Activated CD8-positive, alpha-beta T cell treated with anti-CD3 and anti-CD28 coated beads, Interleukin-2, amount 10 ng/mL, durations not matched to agents 7 days and 5 days (primary cell): ENCODE measurements around the gene IL6. TPM values are rescaled to one million over a fixed set of nuclear protein-coding genes. Genes with fewer than 3 reads are reported as not detected.
"Not testable (repeated sequence)": the region's sequence is repeated elsewhere in the genome, so short reads cannot be mapped to it uniquely, and the experiment has no call there.

Experiments
- ATAC-seq: fragments of 150-1000 bp; cut with Tn5 transposase; one replicate; pipeline ENCODE4 v1.10.0; 2021; ENCODE audit warnings: moderate library complexity
- CTCF ChIA-PET: fragments of 350-600 bp; sonication (Branson Sonifier 250); formaldehyde crosslinking; loops from one replicate; lab custom pipeline; 2021; ENCODE audit warnings: antibody characterized with exemption; lab: Charles Lee
- POLR2A ChIA-PET: fragments of 350-600 bp; sonication (Branson Sonifier 250); formaldehyde crosslinking; loops from one replicate; lab custom pipeline; 2021; ENCODE audit warnings: antibody characterized with exemption; lab: Charles Lee
- DNase-seq: peaks from one replicate; pipeline ENCODE4 v3.0.0-alpha.2; 2020
- H3K27ac Mint-ChIP-seq: one replicate; pipeline ENCODE4 v1.8.0; 2021; ENCODE audit warnings: mild to moderate bottlenecking, mixed read lengths
- H3K27me3 Mint-ChIP-seq: one replicate; pipeline ENCODE4 v1.8.0; 2021; ENCODE audit warnings: low read depth, mixed read lengths
- H3K36me3 Mint-ChIP-seq: one replicate; pipeline ENCODE4 v1.8.0; 2021; ENCODE audit warnings: low read depth, mixed read lengths
- H3K4me1 Mint-ChIP-seq: one replicate; pipeline ENCODE4 v1.8.0; 2021; ENCODE audit warnings: low read depth, mixed read lengths
- H3K4me3 Mint-ChIP-seq: one replicate; pipeline ENCODE4 v1.8.0; 2021; ENCODE audit warnings: mild to moderate bottlenecking, mixed read lengths
- H3K9me3 Mint-ChIP-seq: one replicate; pipeline ENCODE4 v1.8.0; 2022; ENCODE audit warnings: mixed read lengths; ENCODE audit not compliant: insufficient read depth
- total RNA-seq, 2 experiments: library from RNA; stranded (reverse); gene quantifications; one replicate each; pipeline ENCODE4 v1.2.3, GENCODE V29; 2021

The IL6 gene
- total RNA-seq, 2 experiments from 2014 or later = 0.65 TPM; not detected in 1

DNA sequence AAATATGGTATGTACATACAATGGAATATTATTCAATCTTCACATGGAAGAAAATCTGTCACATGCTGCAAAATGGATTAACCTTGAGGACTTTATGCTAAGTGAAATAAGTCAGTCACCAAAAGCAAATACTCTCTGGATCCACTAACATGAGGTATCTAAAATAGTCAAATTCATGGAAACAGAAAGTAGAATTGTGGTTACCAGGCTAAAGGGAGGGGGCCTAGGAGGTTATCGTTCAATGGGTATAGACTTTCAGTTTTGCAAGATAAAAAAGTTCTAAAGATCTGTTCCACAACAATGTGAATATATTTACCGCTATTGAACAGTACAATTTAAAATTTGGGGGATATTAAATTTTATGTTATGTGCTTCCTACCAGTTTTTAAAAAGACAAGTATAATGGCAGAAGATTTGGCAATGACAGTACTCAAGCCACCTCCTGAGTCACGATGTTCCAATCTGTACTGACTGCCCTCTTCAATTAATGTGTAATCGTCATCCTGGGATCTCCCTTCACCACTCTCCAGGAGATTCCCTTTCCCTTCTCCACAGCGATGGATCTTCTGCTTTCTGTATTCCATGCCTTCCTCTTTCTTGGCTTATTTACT is 32.3 kb upstream of the IL6 start:
- CTCF ChIA-PET = interaction anchor here (2.3 kb wide), 1 partner anchor 30 kb away, joined by 9 read pairs; no protein-coding TSS in a partner anchor
- ATAC-seq = peak; percentile 82
- POLR2A ChIA-PET = no interaction called here
- Mint-ChIP-seq H3K36me3 (peaks cover 22% of the 10 kb centered on the region), H3K27ac (peak overlapping the region; percentile 47), H3K4me1 (peaks cover 64% of the 10 kb centered on the region), H3K9me3 (peaks cover 7% of the 10 kb centered on the region), H3K27me3 (peaks cover 15% of the 10 kb centered on the region), H3K4me3 (peak overlapping the region; percentile 31)
- DNase-seq = peak; percentile 33

DNA sequence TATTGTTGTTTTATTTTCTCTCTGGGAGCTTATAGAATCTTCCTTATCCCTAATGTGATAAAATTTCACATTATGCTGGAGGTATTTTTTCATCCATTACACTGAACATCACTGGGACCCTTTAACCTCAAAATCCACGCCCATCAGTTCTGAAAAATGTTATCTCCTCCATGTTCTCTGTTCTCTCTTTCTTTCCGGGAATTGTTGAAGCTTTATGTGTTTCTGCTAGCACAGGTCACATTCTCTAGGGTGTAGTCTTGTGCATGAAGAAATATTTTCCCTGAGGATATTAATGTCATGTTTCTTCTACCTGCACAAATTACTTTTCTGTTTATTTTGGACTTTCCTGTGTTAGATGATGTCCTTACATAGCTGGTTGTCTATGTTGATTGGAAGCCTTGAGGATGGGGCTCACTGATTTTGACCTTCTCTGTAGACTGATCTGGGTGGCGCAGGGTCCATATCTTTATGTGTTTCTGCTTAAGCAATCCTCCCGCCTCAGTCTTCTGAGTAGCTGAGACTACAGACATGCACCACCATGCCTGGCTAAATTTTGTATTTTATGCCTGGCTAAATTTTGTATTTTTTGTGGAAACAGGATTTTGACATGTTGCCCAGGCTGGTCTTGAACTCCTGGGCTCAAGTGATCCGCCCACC is 31.4 kb upstream of the IL6 start:
- H3K27ac Mint-ChIP-seq = peak overlapping the region; percentile 35
- POLR2A ChIA-PET = no interaction called here
- no peak for DNase-seq
- peaks cover 22% of the 10 kb centered on the region for H3K36me3 Mint-ChIP-seq
- H3K4me3 Mint-ChIP-seq = no peak overlapping the region
- CTCF ChIA-PET = interaction anchor here (2.3 to 3.1 kb wide), 2 partner anchors 29 to 32 kb away, joined by 9 to 15 read pairs; partner anchors contain the start of gene IL6
- peaks cover 68% of the 10 kb centered on the region for H3K4me1 Mint-ChIP-seq
- no peak for ATAC-seq
- H3K27me3 Mint-ChIP-seq = peaks cover 6% of the 10 kb centered on the region
- peaks cover 7% of the 10 kb centered on the region for H3K9me3 Mint-ChIP-seq

DNA sequence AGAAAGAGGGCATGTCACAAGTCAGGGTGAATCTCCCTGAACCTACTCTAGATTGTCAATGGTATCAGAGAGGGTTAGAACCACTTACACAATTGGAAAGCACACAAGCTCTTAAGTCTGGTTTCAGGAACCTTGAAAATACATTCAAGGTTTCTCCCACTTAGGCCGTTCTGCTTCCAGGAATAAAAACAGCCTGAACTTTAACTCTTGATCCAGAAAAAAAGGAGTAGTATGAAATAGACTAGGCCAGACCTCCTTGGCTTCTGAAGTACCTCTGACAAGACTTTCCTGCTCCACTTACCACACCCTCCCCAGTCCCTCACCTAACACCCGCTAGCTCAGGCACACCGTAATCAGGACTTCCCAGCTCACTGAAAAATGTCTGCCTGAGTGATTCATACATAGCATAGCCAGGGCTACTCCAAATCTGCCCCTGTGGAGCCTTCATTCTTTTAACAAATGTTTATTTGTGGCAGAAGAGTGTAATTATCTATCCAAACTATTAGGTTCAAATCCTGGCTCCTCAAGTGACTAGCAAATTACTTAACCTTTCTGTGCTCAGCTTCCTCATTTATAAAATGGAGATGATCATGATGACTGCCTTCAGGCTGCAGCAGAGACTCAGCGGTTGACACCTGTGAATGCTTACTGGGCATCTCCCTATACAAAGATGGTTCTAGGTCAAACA is 30.3 kb upstream of the IL6 start:
- POLR2A ChIA-PET = interaction anchor here (1.2 kb wide), 1 partner anchor 25 kb away, joined by 3 read pairs; no protein-coding TSS in a partner anchor
- ATAC-seq = no peak
- peak overlapping the region; percentile 28 for H3K27ac Mint-ChIP-seq

DNA sequence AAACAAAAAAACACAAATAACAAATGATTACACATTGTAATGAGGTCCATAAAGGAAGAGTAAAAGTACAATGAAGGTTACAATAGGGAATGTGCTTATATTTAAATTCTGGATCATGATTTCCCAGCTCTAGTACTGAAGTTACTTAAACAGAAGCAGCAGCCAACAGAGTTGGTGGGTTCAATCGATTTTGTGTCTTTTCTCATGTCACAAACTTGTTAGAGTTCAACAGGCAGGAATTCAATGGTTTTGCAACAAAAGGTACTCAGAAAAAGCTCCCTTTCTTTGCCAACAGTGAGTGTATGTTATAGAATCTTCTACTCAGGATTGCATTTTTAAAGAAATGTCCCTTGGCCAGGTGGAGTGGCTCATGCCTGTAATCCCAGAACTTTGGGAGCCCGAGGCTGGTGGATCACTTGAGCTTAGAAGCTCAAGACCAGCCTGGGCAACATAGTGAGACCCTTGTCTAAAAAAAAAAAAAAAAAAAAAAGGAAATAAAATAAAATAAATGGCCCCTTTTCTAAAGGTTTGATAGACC is 29.6 kb upstream of the IL6 start:
- CTCF ChIA-PET = interaction anchor here (0.8 to 3.1 kb wide), 3 partner anchors 10 to 30 kb away, joined by 3 to 15 read pairs (median 9); partner anchors contain the start of gene IL6
- H3K36me3 Mint-ChIP-seq = peaks cover 20% of the 10 kb centered on the region
- peaks cover 77% of the 10 kb centered on the region for H3K4me1 Mint-ChIP-seq
- H3K4me3 Mint-ChIP-seq = no peak overlapping the region
- POLR2A ChIA-PET = interaction anchor here (1.2 kb wide), 1 partner anchor 26 kb away, joined by 3 read pairs; no protein-coding TSS in a partner anchor
- H3K27me3 Mint-ChIP-seq = peaks cover 3% of the 10 kb centered on the region
- peak overlapping the region; percentile 0 for H3K27ac Mint-ChIP-seq
- DNase-seq (no peak), ATAC-seq (no peak)
- peaks cover 7% of the 10 kb centered on the region for H3K9me3 Mint-ChIP-seq

More for the DNA sequence above, 30.3 kb upstream of the IL6 start:
- H3K9me3 Mint-ChIP-seq = peaks cover 7% of the 10 kb centered on the region
- no peak for DNase-seq
- peaks cover 20% of the 10 kb centered on the region for H3K36me3 Mint-ChIP-seq
- peaks cover 77% of the 10 kb centered on the region for H3K4me1 Mint-ChIP-seq
- no peak overlapping the region for H3K4me3 Mint-ChIP-seq
- CTCF ChIA-PET = interaction anchor here (0.8 to 3.1 kb wide), 4 partner anchors 10 to 31 kb away, joined by 3 to 15 read pairs (median 6); partner anchors contain the start of gene IL6
- peaks cover 3% of the 10 kb centered on the region for H3K27me3 Mint-ChIP-seq

DNA sequence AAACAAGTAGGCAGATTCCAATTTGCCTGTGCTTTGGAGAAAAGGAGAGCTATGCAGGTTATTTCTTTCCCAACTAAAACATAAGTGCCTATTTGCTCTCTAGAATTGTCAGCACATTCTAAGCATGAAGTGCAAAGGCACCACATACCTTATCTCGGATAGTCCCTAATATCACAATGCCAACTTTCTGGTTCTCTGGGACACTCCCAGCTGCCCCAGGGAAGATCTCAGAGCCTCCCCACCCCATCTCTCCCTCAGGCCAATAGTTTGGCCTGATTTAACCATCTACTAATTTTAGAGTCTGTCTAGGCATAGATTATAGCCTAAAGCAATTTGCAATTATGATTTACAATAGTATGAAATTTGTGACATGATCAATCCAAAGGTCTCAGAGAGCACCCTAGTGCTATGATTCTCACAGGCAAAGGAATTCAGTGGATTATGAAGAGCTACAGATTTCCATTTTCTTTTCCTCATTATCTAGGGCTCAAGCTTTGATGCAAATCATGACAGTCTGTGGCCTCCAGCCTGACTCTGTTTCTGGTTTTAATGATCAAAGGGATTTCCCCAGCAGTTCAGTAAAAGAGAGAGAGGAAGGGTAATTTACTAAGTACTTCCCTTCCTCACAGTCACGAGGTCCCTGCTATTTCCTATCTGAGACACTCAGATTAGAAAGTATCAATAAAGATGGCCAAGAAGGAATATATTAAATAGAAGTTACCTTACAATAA is 29.0 kb upstream of the IL6 start:
- POLR2A ChIA-PET = no interaction called here
- ATAC-seq (peak; percentile 64), DNase-seq (peak; percentile 36)
- H3K4me3 Mint-ChIP-seq = peak overlapping the region; percentile 0
- CTCF ChIA-PET = interaction anchor here (3.1 kb wide), 1 partner anchor 30 kb away, joined by 15 read pairs; the partner anchor contains the start of gene IL6
- H3K27ac Mint-ChIP-seq = peak overlapping the region; percentile 77
- H3K9me3 Mint-ChIP-seq = peaks cover 7% of the 10 kb centered on the region
- H3K27me3 Mint-ChIP-seq = no peaks in the 10 kb centered on the region
- peaks cover 79% of the 10 kb centered on the region for H3K4me1 Mint-ChIP-seq
- peaks cover 20% of the 10 kb centered on the region for H3K36me3 Mint-ChIP-seq

DNA sequence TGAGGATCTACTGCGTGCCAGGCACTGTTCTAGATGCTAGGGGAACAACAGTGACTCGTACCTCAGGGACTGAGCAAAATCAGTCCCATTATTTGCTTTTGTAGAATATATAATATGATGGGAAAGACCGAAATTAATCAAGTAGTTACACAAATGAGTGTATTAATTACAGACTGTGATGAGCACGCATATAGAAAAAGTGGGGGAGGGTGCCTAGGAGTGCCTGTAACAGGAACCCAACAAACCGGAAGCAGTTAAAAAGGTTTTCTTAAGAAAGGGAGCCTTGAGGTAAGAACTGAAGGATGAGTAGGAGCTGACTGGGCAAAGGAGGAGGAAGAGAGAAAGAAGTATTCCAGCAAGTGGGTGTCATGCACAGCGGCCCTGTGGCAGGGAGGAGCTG is 28.2 kb upstream of the IL6 start:
- peaks cover 73% of the 10 kb centered on the region for H3K4me1 Mint-ChIP-seq

DNA sequence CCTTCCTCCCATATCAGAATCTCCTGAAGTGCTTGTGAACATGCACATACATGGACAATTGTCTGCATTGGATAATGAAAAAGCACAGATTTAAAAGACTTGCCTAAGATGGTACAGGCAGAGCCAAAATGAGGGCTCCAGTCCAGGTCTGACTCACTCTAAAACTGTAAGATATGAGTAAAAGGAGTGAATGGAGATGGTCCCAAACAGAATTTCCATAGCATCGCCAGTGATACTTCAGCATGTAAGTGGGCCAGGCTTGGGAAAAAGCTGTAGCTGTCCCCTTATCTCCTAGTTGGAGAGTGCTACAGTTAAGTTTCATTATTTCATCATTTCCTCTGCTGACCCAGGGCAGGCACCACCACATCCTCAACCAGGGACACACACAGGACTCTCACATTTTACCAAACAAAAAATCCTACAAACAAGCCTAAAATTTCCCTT is 26.4 kb upstream of the IL6 start:
- CTCF ChIA-PET = interaction anchor here (0.7 to 1.7 kb wide), 5 partner anchors 25 to 757 kb away, joined by 3 to 5 read pairs (median 3); no protein-coding TSS in a partner anchor
- H3K4me1 Mint-ChIP-seq = peaks cover 56% of the 10 kb centered on the region
- H3K36me3 Mint-ChIP-seq = peaks cover 7% of the 10 kb centered on the region
- H3K27me3 Mint-ChIP-seq = peaks cover 5% of the 10 kb centered on the region
- H3K9me3 Mint-ChIP-seq = no peaks in the 10 kb centered on the region
- POLR2A ChIA-PET = interaction anchor here (1.5 kb wide), 1 partner anchor 22 kb away, joined by 3 read pairs; no protein-coding TSS in a partner anchor
- H3K27ac Mint-ChIP-seq = peak overlapping the region; percentile 70
- no peak overlapping the region for H3K4me3 Mint-ChIP-seq
- peak; percentile 38 for ATAC-seq
- DNase-seq = no peak

More for the DNA sequence above, 28.2 kb upstream of the IL6 start:
- Mint-ChIP-seq H3K27ac (peak overlapping the region; percentile 77), H3K27me3 (peaks cover under 1% of the 10 kb centered on the region), H3K36me3 (peaks cover 15% of the 10 kb centered on the region), H3K4me3 (no peak overlapping the region), H3K9me3 (peaks cover 2% of the 10 kb centered on the region)
- CTCF ChIA-PET = interaction anchor here (1.1 to 3.1 kb wide), 2 partner anchors 20 to 29 kb away, joined by 5 to 15 read pairs; partner anchors contain the start of gene IL6
- POLR2A ChIA-PET = no interaction called here
- DNase-seq = no peak
- no peak for ATAC-seq

DNA sequence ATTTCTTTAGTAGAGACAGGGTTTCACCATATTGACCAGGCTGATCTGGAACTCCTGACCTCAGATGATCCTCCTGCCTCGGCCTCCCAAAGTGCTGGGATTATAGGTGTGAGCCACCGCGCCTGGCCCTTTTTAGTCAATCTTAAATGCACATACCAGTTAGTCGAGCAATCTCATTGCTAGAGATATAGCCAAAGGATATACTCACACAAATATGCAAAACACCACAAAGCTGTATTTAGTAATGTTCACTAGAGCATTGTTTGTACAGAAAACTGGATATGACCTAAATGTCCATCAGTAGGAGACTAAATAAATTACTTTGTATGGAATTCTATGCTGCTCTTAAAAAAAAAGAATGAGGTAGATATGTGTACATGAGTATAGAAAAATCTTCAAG is 24.5 kb upstream of the IL6 start:
- no peak overlapping the region for H3K27ac Mint-ChIP-seq
- H3K4me1 Mint-ChIP-seq = peaks cover 38% of the 10 kb centered on the region
- peaks cover 5% of the 10 kb centered on the region for H3K27me3 Mint-ChIP-seq
- ChIA-PET CTCF (no interaction called here), POLR2A (interaction anchor here (1.1 kb wide), 1 partner anchor 484 kb away, joined by 3 read pairs; no protein-coding TSS in a partner anchor)
- peaks cover 3% of the 10 kb centered on the region for H3K36me3 Mint-ChIP-seq
- no peak for DNase-seq
- H3K4me3 Mint-ChIP-seq = no peak overlapping the region
- no peaks in the 10 kb centered on the region for H3K9me3 Mint-ChIP-seq
- no peak for ATAC-seq

DNA sequence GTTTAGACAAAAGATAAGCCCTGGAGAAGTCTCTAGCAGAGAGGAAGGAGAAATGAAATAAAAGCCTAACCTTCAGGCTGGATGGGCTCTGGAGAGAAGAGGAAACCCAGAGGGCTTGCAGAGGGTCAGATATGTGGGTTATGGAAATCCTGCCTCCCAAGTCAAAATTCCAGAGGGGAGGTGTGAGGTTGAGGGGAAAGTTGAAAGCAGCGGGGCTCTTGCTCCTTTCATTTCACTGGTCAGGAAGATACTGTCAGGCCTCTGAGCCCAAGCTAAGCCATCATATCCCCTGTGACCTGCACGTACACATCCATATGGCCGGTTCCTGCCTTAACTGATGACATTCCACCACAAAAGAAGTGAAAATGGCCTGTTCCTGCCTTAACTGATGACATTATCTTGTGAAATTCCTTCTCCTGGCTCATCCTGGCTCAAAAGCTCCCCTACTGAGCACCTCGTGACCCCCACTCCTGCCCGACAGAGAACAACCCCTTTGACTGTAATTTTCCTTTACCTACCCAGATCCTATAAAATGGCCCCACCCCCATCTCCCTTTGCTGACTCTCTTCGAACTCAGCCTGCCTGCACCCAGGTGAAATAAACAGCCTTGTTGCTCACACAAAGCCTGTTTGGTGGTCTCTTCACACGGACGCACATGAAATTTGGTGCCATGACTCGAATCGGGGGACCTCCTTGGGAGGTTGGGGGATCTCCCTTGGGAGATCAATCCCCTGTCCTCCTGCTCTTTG is 23.7 kb upstream of the IL6 start:
- peaks cover 31% of the 10 kb centered on the region for H3K4me1 Mint-ChIP-seq

DNA sequence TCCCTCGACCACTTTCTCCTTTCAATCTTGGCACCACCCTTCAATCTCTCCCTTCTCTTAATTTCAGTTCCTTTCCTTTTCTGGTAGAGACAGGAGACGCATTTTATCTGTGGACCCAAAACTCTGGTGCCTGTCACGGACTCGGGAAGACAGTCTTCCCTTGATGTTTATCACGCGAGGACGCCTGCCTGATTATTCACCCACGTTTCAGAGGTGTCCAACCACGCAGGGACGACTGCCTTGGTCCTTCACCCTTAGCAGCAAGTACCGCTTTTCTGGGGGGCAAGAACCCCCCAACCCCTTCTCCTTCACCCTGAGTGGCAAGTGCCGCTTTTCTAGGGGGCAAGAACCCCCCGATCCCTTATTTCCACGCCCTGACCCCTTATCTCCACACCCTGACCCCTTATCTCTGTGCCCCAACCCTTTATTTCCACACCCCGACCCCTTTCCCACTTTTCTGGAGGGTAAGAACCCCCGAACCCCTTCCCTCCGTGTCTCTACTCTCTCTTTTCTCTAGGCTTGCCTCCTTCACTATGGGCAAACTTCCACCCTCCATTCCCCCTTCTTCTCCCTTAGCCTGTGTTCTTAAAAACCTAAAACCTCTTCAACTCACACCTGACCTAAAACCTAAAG is 22.9 kb upstream of the IL6 start:
- ATAC-seq, H3K4me3 Mint-ChIP-seq, H3K27me3 Mint-ChIP-seq, DNase-seq, H3K27ac Mint-ChIP-seq, H3K9me3 Mint-ChIP-seq, H3K36me3 Mint-ChIP-seq, CTCF ChIA-PET, POLR2A ChIA-PET: not testable (repeated sequence)
- peaks cover 23% of the 10 kb centered on the region for H3K4me1 Mint-ChIP-seq

More for the DNA sequence above, 23.7 kb upstream of the IL6 start:
- CTCF ChIA-PET, ATAC-seq, H3K27ac Mint-ChIP-seq, DNase-seq, H3K27me3 Mint-ChIP-seq, H3K36me3 Mint-ChIP-seq, H3K9me3 Mint-ChIP-seq, H3K4me3 Mint-ChIP-seq: not testable (repeated sequence)
- POLR2A ChIA-PET = interaction anchor here (1.1 kb wide), 1 partner anchor 484 kb away, joined by 3 read pairs; no protein-coding TSS in a partner anchor
